Activated T-helper 1 cell treated with anti-CD3 and anti-CD28 coated beads, Interleukin-2, amount 50 U/mL, for 16 hours (primary cell): ENCODE measurements around the gene USP4.

Experiments
- DNase-seq, 2 donors: peaks; one replicate each; pipeline ENCODE4 v3.0.0-alpha.2; 2020; ENCODE audit warnings: low read depth in 1 of 2, low spot score in 1 of 2

Gene USP4

GRCh38 chr3:49296781-49297411 is 43.0 kb downstream of the USP4 start:
- no peak for DNase-seq

DNA sequence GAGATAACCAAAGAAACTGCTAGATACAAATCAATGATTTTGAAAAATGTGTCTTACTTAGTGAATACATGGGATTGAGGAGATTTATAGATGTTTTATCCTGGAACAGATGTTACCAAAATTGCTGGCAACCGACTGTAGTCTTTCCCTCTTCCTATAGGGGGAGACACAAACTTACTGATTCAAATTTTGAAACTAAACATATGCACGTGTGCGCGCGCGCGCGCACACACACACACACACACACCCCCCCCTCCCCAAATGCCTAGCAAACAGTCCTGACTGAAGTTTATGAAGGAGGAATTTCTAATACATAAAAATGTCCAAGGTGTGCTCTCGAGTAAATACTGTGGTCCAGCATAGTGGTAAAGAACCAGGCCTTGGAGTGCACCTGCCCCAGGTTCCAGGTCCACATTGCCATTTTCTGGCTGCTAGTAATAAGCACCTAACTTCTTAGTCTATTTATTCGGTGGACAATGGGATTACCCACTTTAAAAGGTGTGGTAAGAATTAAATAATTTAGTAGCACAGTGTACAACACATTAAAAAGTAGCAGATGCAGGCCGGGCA is 44.3 kb downstream of the USP4 start:
- no peak for DNase-seq

GRCh38 chr3:49294343-49294742 is 45.5 kb downstream of the USP4 start:
- no peak for DNase-seq

DNA sequence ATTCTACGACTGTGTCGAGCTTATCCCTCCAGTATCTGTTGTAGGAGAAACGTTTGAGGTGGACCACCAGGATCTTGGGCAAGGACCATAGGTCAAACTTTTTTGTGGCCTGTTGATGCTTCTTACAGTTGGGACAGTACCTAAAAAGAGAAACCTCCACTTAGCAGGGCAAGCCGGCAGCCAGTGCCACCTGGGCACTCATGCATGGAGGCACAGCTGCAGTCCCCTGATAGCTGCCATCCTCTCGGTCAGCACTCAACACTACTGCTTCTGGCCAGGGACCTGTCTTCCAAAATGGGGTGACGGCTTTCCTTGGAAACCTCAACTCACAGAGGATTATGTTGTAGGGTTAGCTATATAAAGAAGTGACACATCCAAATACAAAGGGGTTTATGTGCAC is 55.9 kb downstream of the USP4 start:
- no peak for DNase-seq

DNA sequence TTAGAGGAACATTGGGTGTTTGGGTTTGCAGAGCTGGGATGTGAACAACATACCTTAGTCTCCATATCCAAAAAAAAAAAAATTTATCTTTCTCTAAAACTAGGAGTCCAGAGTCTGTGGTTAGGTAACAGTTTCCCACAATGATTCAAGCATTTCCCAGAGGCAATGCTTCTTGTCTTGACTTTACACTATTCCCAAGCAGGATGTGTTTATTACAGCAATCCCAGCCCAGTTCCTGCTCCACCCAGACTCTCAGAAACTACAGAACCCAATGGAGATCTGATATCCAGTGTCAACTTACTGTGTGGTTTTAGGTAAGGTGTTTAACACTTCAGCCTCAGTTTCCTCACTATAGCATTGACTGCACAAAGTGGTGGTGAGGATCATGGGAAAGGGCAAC is 60.5 kb downstream of the USP4 start:
- DNase-seq: no peak

GRCh38 chr3:49278548-49278947 is 61.3 kb downstream of the USP4 start:
- no peak for DNase-seq

- DNase-seq: no peak
Measured at GRCh38 chr3:49277383-49277775, 62.5 kb downstream of the USP4 start.

GRCh38 chr3:49276475-49277382 is 63.1 kb downstream of the USP4 start, which contains the start of gene C3orf62:
TSS of gene C3orf62 (minus strand) at chr3:49277232. CDS start at chr3:49276872, 360 bp downstream.
- peak; percentile 50 to 60 for DNase-seq

DNA sequence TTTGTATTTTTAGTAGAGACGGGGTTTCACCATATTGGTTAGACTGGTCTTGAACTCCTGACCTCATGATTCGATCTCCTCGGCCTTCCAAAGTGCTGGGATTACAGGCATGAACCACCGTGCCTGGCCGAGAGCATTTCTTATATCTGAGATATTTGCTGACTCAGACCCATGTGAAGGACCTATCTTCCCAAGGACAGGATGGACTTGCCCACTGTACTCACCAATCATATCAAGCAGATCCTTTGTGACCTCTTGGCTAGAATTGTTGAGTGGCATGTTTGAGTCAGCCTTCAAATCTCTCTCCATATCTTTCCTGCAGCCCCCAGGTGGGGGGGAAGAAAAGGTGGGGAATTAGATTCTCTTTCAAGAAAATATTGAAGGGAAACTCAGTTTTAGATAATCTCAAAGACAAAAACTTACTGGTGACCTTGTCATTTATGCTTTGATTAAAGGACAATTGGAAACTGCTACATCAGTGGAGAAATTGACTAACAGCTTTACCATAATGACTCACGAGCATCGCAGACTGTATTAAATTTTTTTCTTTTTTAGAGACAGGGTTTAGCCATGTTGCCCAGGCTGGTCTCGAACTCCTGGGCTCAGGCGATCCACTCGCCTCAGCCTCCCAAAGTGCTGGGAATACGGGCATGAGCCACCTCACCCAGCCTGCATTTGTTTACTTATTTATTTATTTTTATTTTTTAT is 65.9 kb downstream of the USP4 start:
- no peak for DNase-seq

GRCh38 chr3:49271047-49271446 is 68.8 kb downstream of the USP4 start:
- DNase-seq: no peak

DNA sequence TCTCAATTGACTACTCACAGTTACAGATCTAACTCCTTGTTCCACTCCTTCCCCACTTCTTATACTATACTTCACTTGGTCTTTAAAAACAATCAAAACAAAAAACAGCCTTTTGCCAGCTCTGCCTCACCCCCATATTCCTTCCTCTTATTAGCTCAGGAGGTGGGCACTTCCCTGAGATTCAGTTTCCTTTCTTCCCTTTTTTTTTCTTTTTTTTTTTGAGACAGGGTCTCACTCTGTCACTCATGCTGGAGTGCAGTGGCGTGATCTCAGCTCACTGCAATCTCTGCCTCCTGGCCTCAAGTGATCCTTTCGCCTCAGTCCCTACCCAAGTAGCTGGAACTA is 69.7 kb downstream of the USP4 start:
- DNase-seq: no peak

DNA sequence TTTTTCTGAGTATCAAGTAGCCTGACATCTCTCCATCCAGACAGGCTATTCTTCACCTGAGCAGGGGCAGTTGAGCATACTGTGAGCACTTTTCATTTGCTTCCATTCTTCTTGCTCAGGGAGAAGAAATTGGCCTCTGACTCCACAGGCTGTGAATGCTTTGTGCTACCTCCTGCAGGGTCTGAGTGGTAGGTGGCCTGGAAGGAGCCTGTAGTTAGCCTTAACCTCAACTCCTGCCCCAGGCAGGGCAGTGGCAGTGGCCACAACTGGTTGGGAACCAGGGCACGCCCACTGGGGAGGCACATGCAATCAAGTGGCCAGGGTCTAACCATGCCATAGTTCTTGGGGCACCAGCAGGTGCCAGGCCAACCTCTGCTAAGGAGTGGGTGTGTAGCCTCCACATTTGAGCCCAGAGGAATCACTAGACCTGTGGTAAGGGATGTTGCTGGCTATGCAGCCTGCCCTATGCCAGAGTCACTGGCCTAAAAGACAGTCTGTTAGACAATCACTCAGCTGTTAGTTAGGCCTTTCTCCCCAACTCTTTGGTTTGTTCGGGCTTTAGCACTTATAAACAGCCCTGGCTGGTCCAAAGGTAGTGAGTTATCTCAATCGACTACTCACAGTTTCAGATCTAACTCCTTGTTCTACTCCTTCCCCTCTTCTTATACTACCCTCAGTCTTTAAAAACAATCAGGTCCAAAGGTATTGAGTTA is 70.3 kb downstream of the USP4 start:
- DNase-seq: no peak

DNA sequence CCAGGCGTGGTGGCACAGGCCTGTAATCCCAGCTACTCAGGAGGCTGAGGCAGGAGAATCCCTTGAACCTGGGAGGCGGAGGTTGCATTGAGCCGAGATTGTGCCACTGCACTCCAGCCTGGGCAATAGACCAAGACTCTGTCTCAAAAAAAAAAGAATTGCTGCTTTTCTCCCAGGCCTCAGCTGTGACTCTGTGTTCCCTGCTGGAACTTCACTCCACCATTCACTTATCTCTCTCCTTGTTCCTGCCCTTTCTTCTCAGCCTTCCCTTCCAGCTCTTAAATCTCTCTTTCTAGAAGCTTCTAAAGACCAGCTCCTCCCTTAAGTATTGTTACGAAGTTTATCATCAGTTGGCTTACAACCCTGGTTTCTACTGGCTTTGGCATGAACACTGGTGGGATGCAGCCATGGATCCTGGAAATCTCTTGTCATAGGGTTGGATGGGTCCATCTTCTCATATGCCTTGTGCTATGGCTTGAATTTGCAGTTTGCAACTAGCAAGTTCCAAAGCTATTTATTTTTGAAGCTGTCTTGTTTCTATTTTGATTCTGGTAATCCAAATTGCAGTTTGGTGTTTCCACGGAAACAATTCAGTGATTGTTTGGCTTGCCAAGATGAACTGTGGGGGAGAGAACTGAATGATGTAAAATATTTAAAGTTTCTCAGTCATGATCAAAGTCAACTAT is 73.3 kb downstream of the USP4 start:
- no peak for DNase-seq

DNA sequence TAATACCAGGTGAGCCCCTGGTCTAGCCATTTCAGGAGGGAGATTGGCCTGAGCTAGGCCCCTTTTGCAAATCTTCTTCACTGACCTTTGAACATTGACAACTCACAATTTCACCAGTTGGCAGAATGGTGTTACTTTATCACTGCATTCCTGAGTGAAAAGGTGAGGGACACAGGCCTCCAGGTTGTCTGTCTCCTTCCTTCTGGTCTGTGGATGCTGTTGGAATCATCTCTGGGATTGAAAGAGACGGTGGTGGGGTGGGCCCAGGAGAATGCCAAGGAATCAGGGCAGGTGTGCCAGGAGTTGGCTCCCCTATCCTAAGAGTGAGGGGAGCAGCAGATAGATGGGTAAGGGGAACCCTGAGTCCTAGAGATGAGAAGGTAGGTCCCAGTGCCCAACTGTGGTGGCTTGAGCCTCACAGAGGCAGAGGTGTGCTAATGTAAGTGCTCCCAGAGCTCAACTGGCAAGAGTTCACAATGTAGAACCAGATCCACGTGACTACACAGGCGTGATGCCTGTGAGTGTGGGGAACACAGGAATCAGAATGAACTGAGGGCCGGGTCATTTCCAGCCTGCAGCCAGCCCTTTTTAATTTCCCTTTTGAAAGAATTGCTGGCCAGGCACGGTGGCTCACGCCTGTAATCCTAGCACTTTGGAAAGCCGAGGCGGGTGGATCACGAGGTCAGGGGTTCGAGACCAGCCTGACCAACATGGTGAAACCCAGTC is 74.0 kb downstream of the USP4 start:
- DNase-seq: no peak

DNA sequence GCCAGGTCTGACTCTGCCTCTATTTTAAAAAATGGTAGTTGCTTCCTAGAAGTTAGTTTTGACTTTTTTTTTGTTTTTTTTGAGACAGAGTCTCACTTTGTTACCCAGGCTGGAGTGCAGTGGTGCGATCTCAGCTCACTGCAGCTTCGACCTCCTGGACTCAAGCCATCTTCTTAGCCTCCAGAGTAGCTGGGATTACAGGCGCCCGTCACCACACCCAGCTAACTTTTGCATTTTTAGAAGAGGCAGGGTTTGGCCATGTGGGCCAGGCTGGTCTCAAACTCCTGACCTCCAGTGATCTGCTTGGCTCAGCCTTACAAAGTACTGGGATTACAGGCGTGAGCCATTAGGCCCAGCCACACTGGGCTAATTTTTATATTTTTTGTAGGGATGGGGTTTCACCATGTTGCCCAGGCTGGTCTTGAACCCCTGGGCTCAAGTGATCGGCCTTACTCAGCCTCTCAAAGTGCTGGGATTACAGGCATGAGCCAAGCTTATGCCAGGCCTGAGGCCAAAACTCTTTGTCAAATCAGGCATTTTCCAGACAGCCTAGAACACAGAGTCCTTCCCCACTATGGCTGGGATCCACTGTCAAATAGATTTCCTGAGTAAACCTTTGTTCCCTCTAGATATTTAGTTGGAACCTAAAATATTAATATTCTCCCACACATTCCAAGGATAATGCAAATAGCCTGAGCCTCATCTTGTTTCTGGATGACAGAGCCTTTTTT is 76.5 kb downstream of the USP4 start:
- no peak for DNase-seq

GRCh38 chr3:49260806-49261324 is 79.0 kb downstream of the USP4 start:
- DNase-seq: no peak

DNA sequence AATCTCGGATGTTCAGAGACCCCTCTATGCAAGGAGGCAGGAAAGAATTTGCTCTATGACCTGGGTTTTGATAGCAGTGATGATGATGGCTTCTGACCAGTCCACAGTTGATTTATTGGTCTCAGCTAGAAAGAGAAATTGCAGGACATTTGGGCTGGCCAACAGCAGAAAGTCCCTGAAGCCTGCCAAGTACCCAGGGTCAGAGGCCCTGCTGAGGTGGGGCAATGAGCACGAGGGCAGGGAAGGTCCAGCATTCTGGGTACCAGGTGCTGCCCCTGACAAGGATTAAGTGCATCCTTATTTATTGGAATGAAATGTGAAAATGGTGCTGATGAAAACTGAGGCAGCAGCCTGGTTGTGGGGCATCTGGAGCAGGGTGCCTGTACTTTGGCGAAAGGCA is 82.7 kb downstream of the USP4 start:
- DNase-seq: no peak

DNA sequence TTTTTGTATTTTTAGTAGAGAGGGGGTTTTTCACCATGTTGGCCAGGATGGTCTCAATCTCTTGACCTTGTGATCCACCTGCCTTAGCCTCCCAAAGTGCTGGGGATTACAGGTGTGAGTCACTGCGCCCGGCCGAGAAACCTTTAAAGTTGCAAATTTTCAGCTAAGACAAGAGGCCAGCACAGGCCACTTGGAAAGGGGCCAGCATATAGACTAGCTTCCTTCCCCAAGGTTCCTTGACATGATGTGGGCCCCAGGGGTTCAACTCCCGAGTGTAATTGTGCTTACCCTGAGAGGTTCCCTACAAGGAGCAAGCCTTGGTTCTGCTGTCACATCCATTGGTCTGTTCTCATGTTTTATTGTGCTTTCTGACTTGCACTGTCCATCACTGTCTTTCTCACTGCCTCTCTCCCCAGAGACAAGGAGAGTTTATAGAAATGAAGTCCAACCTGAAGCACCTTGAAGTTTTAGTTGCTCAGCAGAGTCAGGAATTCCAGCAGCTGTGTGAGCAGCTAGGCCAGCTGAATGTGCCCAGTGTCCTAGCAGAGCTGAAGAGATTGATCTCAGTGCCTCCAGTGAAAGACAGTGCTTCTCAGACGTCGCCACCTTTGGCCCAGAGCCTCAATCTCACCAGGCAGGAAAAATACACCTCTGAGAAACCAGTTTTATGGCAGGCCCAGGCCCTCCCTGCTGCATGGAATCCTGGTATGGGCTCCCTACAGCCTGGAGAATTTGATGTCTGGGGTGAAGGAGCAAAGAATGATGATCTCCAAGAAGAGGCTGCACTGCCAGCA is 83.9 kb downstream of the USP4 start:
- no peak for DNase-seq
